Fibroblast of peridontal ligament (primary cell): Measurements from ENCODE around the gene SPTSSB.
A peak's percentile ranks its signal among the peaks of the same experiment; 100 is the strongest.

Experiments
- DNase-seq: peaks from one replicate; pipeline ENCODE4 v3.0.0-alpha.2; 2010; ENCODE audit errors: extremely low read depth

The SPTSSB gene, protein sequence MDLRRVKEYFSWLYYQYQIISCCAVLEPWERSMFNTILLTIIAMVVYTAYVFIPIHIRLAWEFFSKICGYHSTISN

DNA sequence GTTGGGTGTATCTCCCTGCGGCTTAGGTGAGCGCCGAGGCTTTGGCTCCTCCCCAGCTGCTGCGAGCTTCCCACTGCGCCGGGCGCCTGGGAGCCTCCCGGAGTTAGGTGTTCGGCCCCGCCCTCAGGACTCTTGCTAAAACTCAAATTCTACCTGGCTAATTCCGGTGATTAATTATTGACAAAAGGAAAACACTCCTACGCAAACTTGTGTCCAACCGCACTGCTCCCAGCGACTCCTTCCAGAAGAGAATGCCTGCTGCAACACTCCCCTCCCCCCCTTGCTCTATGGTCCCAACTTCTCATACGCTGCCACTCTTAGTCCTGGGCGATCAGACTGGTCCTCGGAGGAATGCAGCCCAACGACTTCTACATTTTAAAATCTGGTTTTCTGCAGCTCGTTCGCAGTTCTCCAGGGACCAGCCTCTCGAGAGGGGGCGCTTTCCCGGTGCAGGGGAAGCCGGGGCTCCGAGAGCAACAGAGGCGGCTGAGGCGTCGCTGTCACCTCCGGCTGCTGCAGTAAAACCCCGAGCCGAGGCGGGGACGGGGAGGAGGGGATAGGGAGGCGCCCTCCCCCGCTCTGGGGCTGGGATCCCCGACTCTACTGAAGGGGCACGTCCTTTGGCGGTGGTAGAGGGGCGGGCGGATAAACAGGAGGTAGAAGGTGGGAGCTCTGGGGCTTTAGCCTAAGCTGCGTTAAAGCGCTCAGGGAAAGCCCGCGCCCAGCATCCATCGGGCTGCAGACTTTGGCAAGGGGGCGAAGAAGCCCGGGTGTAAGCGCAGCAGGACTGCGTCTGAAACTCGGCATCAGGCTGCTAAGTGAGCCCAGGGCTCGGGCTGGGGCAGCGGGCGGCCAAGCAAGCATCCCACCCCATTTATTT is at the start of gene SPTSSB:
Gene SPTSSB (minus strand): TSS at position 77 of the 880 bp plus-strand sequence. CDS start 25,194 bp downstream, outside the sequence.
- DNase-seq: peak; percentile 10

DNA sequence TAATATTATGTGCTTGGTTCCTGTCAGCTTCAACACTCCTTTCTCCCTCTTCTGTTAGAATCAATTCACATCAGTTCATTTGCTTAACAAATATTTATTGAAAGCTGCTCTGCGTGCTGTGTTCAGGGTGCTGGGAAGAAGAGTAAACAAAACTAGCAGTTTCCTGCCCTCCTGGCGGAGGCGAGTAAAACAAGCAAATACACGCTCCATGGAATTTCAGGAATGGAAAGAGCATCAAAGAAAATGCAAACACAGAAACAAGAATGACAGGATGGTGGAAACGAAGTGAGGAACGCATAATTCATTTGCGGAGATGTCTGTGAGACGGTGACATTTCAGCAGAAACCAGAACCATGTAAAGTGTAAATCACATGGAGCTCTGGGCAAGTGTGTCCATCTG is 49.4 kb upstream of the SPTSSB start:
- DNase-seq: no peak

DNA sequence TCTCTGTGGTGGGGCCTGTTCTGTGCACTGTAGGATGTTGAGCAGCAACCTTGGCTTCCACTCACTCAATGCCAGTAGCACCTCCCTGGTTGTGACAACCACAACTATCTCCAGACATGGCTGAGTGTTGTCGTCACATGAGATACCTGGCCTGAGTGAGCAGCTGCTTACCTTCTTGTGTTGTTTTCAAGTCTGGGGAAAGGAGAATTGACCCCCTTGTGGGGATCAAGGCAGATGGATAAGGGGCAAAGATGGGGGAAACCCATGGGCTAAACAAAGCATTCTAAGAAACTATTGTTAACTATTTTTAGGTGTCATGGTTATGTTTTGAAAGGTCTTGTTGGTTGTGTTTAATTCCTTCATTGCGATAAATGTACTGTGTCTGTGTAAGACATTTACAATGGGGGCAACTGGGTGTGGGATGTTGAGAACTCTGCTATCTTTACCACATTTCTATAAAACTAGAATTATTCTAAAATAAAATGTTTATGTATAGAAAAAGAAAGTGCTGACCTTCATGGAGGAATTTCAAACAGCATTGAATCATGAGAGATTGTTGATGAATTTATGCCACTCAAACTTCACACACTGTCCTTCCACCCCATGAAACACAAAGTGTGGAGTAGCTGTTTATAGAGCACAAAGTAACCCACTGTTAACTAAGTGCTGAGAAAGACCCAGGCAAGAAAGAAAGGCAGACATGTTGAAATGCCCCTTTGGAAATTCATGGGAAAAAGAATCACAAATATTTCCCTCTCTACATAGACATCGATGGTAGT is 48.4 kb upstream of the SPTSSB start:
- DNase-seq: no peak

DNA sequence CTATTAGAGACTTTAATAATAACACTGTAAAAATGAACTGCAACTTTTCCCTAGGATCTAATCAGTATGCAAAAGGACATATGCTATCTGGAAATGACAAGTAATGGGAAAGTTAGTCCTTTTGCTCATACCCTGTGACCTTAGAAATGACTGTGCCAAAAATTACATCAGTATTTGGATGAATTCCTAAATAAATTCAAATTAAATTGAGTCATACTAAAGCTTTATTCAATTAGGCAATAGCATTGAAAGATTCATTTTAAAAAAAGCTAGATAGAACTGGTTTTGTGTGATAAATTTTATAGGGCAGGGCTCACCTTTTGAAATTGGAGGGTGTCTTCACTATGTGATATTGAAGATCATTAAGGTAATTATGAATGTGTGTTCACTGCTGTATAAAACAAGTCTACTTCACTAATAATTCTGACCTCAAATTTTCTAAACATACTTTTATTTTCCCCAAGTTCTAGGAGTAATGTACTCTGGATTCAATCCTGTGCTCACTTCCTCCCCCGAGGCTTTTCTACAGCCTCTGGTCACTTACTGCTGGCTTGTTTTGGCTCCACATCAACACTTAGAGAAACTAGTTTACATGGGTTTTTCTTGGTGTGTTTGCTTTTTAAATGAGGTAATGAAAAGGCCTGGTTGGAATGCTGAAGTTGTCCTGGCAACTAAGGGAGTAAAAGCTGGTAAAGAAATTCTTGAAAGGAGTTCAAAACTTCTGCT is 44.4 kb upstream of the SPTSSB start:
- DNase-seq: peak; percentile 92

DNA sequence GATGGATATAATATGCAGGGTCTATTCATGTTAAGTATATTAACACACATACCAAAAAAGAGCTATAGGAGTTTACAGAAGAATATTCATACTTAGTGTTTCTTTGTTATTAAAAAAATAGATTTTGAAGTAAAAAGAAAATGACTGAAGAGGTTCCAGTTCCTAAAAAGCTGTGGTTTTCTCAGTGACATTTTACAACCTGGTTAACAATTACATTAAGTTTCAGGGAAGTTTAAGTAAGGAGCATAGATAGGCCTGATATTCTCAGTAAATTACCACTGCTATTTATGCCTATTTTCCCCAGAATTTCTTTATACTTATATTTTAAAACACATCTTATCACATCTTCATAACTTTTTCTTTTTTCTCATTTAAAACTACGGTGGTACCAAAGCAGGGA is 43.6 kb upstream of the SPTSSB start:
- DNase-seq: no peak

DNA sequence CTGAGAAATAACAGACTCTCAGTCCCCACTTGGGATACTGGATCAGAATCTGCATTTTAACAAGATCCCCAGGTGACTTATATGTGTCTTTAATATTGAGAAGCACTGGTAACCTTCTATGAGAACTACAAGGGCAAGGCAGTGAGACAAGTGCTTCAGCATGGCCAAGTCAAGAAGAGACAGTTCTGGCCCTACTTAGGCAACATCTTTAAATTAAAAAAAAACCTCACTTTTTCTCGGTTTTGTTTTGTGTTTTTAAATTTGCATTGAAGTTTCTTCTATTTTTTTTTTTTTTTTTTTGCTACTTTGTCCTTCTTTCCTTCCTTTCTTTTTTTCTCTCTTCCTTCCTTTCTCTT is 42.5 kb upstream of the SPTSSB start:
- no peak for DNase-seq

DNA sequence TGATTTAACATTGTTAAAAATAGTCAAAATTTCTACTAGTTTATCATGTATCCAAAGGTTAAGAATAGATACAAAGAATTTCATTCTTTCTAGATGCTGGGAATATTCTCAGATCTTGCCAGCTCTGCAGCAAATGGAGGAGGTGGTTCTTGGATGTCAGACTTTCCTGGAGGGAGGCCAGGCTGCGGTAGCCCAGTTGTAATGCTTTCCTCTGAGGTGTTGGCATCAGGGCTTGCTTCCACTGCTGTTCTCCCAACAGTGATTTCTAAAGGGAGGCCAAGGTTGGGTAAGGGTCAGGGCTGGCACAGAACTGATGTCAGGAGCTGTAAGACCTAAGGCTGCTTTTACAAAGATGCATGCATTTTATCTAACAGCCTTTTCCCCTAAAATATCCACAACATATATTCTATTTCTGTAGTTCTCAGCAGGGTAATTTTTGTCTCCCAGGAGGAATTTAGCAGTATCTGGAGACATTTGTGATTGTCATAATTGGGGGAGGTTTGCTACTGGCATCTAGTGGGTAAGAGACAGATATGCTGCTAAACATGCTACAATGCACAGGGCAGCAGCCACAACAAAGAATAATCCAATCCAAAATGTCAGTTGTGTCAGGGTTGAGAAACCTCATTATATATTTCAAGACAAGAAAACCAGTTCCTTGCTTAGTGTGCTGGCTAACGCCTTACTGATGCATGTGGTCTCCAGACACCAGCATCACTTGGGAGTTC is 42.0 kb upstream of the SPTSSB start:
- peak; percentile 66 for DNase-seq

DNA sequence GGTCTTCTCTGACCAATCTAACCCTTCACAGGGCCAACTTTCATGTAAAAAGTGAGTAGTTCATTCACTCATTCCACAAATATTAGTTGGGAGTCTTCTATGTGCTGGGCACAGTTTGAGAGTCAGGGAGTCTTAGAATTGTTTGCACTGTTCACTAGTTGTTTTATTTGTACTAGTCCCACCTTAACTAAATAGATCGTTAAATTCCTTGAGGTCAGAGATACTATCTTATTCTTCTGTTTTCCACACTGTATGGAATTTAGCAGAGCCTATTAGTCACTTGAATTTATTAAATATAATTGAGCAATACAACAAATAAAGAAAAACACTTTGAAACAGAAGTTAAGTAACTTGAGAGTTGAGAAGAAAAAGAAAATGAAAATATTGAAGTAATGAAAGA is 40.8 kb upstream of the SPTSSB start:
- no peak for DNase-seq

DNA sequence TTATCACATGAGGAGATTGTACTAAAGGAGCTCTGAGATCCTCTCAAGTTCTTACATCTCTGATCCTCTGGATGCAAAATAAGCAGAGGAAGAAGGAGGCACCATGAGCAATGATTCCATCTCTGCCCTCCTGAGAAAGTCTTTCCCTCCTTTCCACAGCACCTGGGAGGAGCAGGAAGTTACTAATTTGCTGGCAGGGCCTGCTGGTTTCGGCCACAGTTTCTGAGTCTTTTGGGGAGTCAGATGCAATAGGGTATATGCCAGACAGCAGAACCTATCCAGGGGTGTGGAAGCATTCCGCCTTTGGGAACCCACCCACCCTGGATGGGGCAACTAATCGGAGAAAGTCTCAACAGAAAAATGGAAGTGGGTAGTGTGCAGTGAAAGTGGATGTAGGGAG is 38.5 kb upstream of the SPTSSB start:
- no peak for DNase-seq

DNA sequence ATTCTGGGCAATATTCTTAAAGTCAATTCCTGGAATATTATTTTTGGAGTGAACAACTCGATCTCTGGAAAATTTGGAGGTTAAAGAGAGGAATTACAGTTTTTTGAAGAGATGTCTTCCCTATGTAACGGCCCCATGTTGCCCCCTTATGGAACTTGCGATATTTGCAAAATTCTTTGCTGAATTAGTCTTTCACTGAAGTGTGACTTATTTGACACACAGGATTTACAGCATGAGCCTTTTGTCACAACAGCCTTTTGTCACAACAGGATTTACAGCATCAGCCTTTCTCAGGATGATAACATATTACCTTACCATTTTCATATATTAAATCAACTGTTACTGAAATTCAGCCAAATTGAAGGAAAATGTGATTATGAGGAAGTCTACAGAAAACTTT is 37.8 kb upstream of the SPTSSB start:
- peak; percentile 69 for DNase-seq

DNA sequence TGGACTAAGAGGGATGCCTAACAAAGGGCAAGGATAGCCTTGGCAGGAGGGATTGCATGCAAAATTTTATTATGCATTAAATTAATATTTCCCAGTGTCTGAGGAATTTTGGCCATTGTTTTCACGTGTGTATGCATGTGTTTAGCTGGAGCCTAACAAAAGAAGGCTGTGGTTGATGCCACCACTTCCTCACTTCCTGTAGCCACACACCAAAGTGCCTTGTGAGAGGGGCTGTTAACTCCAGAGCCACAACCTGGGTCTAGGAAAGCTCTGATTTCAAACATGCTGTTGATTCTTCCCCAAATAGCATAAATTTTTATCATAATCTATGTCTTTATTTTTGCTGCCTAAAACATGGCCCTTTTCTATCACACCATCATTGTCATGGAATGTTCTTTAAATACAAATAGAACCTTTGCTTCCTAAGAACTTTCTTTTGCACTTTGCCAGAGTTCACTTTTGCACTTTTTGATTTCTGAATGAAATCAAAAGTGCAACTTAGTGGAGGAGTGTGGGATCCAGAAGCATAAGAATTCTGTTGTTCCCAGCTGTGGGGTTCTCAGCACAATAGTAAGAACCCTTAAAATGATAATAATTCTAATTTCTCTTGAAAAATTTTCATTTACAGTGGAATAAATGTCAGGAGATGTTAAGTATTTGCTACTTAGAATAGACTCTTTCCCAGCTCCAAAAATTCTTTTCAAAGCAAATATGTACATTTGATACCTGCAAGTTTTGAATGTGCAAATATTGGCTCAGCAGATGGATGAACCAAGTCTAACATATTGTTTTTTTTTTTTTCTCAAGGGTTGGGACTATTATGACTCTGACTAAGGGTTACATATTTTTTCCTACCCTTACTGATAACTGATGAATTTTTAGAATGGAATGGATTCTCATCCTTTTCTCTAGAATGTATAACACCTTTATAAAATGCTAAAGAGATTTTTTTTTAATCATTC is 35.6 kb upstream of the SPTSSB start:
- no peak for DNase-seq

DNA sequence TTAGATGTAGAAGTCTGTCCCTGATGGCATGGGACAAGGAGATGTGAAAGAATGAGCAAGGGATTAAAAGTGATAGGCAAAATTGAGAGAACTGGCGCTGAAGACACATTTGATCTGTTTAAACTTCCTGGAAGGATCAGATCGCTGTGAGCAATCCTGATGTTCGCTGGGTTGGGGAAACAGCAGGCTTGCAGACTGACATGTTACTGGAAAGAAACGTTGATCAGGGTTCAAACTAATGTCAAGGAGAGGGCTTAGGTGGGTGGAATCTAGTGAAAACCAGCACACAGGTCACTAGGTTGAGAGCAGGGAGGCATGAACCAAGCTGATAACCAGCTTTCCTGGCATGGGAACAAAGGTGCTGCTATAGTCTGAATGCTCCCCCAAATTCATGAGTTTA is 34.5 kb upstream of the SPTSSB start:
- no peak for DNase-seq

DNA sequence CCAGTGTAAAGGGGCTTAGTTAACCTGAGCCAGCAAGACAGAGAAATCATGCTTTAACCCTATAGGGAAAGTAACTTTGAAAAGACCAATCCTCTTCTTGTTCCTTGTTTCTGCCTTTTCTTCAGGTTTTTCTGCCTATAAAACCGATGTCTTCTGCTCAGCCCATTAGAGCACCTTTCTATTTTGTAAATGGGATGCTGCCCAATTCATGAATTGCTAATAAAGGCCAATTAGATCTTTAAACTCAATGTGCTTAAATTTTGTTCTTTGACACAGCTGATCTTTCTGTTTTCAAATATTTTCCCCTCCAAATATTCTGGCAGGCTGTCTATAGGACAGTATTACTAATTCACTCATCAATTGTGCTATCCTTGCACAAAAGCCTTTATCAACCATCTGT is 33.8 kb upstream of the SPTSSB start:
- no peak for DNase-seq

DNA sequence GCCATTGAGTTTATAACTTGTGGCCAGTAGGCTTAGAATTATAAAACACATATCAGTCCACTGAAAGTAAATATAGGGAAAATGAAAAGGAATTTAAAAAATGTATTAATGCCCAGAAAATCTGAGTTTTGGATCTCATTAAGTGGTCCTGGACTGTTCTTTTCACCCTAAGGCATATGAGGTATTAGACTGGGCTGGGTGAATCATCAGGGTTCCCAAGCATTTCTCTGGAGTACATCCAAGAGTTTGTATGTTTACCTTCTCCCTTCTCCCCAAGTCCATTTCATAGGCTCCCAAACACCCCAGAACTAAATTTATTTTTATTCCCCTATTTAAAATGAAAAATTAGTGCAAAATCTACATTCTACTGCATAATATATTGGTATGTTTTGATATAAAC is 31.9 kb upstream of the SPTSSB start:
- no peak for DNase-seq

DNA sequence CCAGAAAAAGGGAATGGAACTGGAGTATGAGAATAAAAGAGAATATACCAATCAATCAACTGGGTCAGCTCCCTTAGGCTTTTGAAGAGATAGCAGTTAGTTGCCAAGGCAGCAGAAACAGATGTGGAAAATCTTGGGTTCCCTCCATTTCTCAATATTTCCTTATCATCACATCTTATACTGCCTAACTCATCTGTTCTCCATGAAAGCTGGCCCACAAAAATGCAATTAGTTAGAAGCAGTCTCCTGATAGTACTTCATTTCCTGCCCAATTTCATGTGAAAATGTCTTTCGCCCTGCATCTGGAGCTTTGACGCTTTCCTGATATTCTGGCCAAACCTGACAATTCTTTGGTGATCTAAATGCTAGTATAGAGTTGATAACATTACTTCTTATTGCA is 30.1 kb upstream of the SPTSSB start:
- DNase-seq: no peak

DNA sequence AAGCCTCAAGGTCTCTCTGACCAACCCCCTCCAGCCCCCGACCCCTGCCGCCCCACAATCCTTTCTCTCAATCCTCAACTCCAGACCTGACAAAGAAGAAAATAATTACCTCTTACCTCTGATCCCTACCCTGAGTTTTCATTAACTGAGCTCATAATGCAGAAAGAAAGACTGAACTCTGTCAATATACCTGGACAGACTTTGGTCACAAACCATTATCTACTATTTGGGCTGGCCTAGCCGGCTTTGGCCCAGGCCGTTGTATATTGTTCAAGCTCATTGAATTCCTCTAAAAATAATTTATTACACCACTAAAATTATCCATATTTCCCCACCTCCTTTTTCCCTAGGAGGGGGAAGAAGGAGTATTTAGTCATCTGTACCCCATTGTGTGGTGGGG is 29.3 kb upstream of the SPTSSB start:
- no peak for DNase-seq

DNA sequence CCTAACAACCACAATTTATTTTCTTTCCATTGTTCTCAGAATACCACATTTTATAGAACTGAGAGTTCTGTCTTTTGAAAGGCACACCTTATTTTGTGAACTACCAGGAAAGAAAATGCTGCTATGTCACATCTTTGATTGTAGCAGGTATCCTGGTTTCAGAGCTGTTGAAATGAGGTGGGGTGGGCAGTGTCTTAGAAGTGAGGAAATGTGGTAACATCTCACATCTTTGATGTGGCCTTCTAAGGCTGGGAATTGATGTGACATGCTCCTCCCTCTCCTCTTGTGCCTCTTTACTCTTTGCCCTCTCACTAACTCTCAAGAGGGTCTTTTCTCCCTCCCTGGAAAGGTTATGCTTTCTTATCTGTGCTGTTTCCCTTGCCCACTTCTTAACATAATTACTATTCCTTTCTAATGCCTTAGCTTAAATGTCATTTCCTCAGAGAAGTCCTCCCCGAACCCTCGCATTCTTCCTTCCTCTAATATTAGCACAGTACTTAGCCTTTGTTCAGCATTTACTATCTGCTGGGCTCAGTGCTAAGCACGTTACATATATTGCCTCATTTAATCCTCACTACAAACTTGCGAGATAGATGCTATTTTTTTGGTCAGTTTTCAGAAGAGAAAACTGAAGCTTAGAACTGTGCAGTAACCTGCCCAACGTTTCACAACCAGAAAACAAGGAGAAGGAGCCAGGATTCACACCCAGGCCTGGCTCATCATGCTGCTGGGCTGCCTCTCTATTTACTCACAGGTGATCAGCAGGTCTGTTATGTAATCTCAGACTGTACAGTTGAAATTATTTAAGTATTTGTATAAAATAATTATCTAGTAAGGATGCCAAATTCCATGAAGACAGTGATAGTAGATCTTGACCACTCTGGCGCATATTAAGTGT is 24.0 kb upstream of the SPTSSB start:
- no peak for DNase-seq

DNA sequence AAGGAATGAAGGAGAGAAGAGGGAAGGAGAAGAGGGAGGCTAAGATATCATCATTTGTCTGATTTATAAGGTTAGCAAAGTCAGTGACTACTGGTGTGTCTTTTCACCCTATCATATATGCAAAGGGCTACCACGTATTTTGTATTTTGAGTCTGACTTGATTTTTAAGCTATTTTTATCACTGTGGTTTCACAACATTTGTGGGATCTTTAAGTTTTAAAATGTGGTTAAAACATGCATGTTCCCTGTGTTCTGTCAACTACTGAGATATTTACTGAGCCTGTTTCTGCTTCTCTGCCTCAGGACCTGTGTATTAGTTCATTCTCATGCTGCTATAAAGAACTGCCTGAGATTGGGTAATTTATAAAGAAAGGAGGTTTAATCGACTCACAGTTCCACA is 22.5 kb upstream of the SPTSSB start:
- DNase-seq: no peak

DNA sequence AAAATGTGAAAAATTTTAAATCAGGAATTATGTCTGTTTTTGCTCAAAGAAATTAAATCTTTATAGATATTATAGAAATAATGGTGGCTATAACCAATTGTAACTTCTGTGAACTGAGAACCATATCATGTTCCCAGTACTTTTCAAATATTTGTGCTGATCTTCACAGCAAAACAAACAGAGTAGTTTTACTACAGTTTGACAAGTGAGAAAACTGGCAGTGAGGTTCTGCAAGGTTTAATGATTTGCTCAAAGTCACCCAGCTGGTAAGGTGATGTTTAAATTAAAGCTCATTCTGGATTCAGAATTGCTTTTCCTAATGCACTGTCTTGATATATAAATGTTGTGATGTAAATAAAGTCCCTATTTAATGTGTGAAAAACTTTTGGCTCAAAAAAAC is 22.0 kb upstream of the SPTSSB start:
- DNase-seq: no peak
